GM12892 (cell line): ENCODE data around the gene SLC28A1.

ENCODE experiments used
- POLR2A ChIP-seq: IDR thresholded peaks from 2 replicates; pipeline ENCODE4 v1.6.1; 2011; ENCODE audit warnings: low read depth, low read length, control low read depth
- POLR2AphosphoS5 ChIP-seq: IDR thresholded peaks from 2 replicates; pipeline ENCODE4 v1.6.1; 2011; ENCODE audit warnings: low read depth, low read length, control low read depth
- TAF1 ChIP-seq: IDR thresholded peaks from 2 replicates; pipeline ENCODE4 v1.6.1; 2011; ENCODE audit warnings: low read depth, mild to moderate bottlenecking, control low read depth, low read length, borderline replicate concordance

DNA sequence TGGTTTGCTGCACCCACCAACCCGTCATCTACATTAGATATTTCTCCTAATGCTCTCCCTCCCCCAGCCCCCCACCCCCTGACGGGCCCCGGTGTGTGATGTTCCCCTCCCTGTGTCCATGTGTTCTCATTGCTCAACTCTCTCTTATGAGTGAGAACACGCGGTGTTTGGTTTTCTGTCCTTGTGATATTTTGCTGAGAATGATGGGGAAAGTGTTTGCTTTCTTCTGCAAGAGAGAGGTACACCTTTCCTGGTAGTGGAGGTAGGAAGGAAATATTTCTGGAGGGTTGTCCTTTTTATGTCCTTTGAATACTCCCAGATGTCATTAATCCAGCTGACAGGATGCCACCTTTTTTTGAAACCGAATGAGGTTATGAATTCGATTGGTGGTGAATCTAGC is 10.5 kb upstream of the SLC28A1 start:
- TF ChIP-seq POLR2AphosphoS5 (no peak), POLR2A (no peak), TAF1 (no peak)
